NCI-H82 (cell line): ENCODE measurements around the gene EPS8.

ENCODE experiments used
- DNase-seq: peaks from one replicate; lab custom pipeline; 2025; lab: John Stamatoyannopoulos, UW

Gene EPS8

DNA sequence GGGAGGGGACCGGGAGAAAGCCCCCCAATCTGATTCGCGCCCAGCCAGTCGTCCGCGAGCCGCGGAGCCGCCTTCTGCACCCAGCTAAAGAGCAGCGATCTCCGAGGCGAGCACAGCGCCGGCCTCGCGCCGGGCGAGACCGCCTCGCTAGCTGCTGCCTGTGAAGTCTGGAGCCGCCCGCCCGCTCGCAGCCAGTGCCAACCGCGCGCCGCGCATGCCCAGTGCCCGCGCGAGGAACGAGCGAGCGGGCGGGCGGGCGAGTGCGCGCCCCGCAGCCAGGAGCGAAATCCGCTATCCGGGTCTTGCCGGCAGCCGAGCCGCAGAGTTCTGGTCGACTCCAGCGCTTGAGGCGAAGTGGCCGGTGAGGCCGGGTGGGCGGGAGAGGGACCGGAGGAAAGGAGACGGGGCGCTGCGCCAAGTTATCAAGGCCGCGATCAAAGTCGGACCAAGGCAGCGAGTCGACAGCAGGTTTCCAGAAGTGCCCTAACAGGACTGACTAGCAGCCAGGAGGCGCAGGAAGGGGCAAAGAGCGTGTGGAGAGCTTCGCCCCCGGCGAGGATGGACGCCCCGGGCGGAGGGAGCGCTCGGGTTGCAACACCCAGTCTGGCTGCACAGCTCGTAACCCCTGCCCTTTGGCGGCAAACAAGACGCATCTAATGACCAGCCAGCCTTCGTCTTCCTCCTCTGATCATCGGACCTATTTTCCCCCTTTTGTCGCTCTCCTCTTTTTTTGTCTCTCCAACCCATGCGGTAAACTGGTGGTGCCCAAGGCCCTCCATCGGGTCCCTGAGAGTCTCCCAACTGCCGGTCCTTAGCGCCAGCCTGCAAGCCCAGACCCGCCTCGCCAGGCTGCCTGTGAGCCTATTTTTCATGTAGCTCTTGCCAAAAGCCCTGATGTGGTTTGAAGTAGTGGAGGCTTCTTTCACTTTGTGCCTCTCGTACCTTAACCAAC lies at the start of gene EPS8:
TSS of gene EPS8 (minus strand) at position 169 of the 952 bp plus-strand sequence. CDS start 106,437 bp downstream, outside the sequence.
- DNase-seq: peak; percentile 94

DNA sequence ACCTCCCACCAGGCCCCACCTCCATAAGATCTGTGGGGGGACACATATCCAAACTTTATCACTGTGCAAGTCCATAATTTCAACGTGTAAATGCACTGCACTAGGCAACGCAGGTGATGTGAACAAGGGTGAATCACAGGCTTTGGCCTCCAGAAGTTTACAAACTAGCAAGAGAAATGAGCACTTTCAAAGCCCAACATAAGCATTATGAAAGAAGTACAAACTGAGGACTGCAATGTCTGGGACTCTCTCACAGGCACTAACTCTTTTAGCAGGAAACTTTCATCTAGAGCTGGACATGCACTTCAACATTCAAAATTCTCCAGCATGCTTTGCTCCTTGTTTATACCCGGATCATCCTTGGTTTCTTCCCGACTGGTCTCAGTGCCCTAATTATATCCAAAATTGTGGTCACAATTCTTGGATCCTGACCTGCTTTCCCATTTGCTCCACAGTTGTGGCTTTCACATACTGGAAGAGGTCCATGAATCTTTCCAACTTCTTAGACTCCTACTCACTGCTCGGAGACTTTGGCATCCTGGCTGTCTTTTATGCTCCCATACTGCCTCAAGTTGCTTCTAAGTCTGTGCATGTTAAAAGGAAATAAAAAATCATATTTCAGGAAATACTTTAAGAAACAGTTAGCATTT lies 48.1 kb upstream of the EPS8 start:
- no peak for DNase-seq

DNA sequence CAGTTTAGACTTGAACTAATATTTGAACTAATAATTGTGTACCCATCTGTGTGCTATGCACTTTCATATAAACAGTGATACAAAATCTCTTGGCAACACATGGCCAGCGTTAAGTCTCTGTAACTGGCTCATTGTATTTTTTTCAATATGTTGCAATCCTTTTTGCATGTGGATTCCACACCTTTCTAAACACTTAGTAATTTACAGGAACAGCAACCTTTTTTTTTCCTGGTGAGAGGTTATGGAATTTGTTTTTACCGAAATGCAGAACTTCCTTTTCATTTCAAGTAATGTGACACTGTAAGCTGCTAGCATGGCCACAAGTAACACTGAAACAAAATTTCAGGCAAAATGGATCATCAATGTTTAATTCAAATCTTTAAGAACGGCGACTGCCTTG lies 45.4 kb upstream of the EPS8 start:
- DNase-seq: no peak

DNA sequence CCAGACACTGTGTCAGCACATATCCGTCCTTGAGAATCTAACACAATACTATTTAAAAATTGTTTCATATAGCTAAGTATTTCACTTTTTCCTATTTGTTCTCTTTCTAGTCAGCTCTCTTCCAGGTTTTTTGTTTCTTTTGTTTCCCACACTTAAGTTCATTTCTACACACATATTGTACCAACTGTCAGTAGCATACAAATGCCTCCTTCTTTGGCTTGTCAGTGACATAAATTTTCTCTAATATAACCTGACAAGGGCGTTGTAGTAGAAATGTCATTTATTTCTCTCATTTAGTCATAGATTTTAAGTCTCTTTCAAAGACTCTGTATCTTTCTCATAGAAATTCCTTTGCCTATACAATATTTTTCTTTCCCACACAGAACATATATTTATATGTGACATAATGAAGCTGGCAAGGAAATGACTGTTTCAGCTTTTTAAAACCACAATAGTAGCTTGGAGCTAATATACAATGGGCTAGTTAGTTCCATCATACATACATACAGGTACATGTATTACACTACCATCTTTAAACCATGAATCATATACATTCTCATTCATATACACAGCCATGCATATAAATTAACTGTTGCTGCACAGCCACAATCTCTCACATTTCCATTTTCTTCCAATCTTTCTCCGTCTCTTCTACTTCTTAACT lies 42.3 kb upstream of the EPS8 start:
- DNase-seq: no peak

DNA sequence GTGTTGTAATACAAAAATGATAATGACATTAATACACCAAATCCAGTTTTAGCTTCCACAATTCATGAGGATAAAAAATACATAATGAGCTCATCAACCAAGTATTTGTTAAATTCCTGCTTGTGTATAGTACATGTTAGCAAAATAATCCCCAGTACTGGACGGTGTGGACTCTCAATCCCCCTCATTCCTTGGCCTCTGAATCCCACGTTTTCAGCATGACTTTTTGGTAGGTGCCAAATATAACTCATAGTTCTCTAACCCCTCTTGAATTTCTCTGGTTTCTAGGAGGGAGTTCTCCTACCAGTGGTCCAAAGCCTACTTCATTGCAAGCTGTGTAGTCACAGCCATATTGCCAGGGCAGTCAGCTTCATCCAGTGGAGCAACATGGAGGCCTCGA lies 41.4 kb upstream of the EPS8 start:
- no peak for DNase-seq

DNA sequence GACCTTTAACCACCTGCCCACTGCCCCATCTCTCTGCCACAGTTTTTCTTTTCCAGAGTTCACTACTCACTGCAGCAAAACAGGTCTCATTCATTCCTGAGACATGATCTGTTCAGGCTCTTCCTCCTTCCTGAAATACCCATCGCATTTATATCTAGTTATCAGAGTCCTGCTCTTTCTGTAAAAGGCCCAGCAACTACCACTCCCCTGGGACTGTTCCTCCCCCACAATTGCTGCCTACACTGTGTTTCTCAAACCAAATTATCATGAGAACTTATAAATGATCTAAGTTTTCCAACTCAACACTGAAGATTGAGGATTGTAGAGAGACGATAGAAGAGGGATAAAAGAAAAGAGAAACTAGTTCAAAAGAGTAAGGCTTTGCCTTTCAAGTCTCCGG lies 40.8 kb upstream of the EPS8 start:
- DNase-seq: no peak

DNA sequence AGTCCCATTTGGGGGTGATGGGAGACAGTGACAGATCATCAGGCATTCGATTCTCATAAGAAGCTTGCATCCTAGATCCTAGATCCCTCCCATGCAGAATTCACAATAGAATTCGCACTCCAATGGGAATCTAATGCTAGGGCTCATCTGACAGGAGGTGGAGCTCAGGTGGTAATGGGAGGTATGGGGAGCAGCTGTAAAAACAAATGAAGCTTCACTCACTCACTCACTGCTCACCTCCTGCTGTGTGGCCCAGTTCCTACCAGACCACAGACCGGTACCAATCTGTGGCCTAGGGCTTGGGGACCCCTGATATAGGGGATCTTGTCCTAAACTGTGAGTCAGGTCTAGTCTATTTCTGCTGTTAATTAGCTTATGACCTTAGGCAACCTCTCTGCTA lies 40.1 kb upstream of the EPS8 start:
- no peak for DNase-seq

DNA sequence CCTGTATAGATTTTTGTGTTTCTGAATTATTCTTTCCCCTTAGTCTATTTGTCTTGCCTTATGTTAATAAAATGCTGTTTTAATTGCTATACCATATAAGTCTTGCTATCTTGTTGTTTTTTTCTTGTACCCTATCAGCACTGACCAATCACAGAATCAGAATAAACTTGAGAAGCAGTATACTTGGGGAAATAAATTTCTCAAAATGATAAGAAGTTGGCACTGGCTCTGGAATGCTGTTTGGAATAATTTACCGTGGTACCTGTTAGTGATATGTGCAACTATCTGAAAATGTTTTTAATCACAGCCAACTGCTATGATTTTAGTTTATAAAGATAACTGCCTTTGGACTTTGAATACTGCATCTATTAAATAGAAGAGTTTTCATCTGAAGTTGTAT lies 37.9 kb upstream of the EPS8 start:
- DNase-seq: no peak

DNA sequence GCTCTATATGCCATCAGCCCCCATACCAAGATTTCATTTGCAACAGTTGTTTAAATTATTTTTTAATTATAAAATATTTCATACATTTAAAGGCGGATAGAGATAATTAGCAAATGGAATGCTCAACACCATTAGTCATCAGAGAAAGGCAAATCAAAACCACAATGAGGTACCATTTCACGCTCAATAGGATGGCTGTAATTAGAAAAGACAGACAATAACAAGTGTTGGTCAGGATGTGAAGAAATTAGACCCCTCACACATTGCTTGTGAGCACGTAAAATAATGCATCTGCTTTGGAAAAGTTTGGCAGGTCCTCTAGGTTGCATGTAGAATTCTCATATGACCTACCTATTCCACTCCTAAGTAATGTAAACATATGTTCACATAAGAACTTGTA lies 35.3 kb upstream of the EPS8 start:
- DNase-seq: no peak

DNA sequence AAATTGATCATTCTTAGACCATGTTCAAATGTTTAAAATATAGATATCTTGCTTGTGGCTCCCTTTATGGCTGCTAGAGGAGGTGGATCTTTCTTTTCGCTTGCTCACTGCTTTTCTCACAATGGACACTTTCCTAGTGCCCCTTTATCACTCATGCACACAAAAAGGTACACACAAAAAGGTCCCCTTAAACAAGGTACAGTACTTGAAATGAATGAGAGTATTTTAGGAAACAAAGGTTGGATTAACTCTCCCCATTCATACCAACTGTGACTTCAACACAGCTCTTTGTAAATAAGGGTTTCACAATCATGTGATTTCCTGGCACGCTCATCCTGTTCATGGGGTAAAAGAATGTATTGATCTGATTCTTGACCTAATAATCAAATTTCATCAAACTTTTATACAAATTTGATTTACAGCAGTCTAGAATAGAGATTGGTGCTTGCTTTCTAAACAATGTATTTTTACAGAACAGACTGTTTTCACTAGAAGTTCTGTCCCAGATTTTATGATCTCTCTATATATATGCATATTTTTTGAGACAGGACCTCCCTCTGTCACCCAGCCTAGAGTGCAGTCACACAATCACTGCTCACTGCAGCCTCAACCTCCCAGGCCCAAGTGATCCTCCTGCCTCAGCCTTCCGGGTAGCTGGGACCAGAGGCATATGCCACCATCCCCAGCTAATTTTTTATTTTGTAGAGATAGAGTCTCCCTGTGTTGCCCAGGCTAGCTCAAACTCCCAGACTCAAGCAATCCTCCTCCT lies 34.4 kb upstream of the EPS8 start:
- DNase-seq: no peak

DNA sequence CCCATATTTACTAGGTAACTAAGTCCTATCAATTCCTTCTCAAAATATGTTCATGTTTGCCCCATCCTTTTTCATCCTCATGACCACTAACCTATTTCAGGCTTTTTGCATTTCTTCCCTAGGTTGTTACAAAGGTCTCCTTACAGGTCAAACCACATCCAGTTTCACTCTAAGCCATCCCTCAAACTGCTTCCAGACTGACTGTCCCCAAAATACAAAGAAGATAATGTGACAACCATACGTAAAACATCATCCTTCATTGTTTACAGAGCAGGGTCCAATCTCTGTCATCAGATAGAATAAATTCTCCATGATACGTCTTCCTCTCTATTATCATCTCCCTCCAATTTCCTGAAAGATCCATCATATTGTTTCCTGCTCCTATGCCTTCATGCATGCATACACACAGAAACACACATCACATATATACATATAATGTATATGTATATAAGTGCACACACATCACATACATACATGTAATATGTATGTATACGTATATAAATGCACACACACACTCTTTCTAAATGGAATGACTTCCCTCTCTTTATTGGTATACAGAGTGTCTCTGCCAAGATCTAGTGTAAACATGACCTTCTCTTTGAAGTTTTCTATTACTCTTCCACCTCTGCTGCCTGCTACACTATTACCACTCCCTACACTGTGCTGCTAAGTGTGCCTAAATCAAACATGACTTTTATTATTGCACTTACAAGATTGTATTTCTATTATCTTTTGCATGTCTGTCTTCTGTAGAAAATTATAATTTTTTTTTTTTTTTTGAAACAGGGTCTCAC lies 30.7 kb upstream of the EPS8 start:
- no peak for DNase-seq

DNA sequence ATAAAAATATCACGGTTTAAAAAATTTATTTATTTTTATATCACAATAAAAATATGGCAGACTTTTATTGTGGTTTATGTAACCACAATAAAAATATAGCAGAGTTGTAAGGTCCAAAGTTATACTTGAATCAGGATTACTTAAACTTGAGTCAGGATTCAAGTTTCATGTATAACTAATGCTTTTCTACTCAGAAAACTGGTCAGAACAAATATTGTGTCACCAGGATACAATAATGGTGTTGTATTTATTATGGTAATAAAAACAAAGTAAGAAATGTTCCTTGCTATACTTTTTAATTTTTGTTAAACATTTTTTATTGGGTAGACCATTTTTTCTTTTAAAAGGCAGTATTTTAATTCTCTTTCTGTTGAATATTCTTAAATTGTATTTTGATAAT lies 29.2 kb upstream of the EPS8 start:
- no peak for DNase-seq

DNA sequence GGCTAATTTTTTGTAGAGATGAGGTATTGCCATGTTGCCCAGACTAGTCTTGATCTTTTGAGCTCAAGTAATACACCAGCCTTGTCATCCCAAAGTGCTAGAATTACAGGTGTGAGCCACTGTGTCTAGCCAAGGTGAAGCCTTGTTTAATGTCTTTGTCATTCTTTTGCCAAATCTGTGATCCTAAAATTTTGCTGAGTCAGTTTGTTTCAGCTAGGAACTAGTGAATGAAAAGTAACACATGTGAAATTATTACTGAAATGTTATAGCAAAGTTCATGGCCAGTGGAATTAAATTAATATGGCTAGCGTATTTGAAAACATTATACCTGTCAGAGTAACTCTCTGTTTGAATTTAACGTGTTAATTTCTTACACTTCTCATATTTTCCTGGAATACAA lies 26.5 kb upstream of the EPS8 start:
- no peak for DNase-seq

DNA sequence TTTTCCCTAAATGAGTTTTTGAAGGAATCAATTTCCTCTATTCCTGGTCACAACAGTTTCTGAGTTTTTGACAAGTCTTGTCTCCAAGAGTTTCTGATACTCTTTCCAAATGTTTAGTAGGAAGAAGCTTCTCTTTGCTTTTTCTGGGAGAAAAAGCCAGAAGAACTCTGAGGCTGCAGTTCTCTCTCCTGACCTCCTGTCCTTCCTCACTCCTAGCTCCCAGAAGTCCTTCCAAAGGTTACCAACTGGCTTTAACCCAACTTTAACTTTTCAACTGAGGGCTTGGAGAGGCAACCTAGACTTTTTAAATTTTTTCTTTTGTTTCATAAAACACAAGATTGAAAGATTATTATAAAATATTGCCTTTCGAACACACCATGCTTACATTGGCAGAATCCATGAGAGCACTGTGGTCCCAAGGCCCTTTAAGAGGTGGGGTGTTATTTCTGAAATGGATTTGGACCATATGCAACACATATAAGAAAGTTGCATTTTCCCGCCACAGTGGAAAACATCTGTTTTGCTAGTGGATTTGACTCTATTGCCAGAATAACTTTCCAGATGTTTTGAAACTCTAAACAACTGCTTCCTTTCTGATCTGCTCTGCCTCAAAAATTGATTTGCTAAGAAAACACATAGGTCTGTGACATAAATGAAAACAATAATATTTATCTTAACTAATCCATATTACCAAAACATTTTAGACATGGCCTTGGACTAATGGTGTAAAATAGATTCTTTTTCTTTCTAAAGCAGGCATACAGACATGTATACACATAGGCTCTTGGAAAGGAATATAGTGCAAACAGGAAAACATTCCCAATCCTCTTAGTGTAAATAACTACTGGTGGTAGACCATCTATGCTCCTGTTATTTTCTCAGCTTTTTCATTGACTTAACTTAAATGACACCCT lies 22.3 kb upstream of the EPS8 start:
- no peak for DNase-seq

DNA sequence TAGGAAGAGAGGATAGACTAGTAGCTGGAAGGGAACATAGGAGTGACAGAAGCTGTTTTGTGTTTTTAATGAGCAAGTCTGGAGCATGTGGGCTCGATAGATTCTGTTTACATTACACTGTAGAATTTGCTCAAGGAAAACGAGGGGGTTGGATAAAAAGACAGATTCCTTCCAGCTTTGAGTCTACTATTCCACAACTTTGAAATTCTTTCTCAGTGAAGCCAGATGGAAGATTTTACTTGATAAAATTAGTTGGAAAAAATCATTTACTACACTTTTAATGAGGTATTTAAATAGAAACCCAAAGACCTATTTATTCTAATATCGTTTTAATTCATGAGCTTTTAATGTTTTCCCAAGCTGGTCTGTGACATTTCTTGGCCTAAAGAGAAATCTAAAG lies 19.5 kb upstream of the EPS8 start:
- DNase-seq: no peak

DNA sequence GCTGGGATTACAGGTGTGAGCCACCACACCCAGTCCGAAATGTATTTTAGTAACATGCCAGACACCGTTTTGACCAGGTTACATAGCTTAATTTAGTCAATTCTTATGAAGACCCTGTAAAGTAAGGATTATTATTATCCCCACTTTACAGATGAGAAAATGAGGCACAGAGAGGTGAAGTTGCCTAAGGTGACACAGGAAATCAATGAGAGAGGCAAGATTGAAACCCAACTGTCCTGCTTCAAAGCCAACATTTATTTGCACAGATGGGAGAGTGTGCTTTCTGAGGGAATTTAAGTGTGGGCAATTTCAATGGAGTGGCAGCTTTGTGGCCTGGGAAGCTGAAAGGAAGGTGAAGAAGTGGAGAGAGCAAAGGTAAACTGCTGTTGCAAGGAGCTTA lies 19.1 kb upstream of the EPS8 start:
- peak; percentile 19 for DNase-seq

DNA sequence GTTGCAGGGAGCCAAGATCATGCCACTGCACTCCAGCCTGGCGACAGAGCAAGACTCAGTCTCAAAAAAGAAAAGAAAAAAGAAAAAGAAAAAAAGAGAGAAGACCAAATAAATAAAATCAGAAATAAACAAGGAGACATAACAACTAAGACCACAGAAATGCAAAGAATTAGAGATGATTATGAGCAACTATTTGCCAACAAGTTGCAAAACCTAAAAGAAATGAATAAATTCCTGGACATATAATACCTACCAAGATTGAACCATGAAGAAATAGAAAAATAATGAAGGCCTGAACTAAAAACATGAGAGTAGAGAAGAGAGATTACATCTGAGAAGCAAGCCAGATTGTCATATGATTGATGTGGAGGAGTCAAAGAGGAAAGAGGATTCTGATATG lies 17.6 kb upstream of the EPS8 start:
- no peak for DNase-seq

DNA sequence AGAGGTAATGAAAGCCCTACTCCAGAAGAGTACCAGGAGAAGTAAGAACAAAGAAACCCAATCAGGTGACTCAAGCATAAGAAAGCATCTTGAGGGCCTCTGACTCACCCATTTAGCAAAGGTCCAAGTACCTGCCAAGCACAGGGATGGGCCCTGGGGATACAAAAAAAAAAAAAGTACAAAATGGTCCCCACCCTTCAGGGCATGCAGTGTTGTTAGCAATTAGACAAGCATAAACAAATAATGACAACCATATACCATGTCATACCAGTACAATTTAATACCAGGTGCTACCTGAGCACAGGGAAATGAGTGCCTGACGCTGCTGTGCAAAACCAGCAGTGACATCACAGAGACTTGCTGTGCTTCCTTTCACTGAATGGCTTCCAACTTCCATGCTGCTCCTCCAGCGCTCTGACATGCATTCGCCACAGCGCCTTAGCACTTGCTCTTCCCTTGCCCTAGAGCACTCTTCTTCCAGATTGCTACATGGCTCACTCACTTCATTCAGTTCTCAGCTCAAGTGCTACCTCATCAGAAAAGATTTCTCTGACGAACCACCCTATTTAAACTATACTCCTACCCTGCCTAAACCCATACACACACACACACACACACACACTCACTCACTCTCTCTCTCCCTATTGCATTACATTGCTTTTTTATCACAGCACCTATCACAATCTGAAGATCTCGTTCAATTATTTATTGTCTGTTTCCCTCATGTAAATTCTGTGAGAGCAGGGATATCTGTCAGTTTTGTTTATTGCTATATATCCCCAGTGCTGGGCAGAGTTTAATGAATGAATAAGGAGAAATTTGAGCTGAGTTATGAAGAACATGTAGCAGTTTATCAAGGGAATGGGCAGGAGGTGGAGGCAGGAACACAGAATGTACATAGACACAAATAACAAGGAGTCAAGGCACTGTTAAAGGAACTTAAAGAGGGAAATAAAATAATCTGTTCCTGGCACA lies 12.9 kb upstream of the EPS8 start:
- DNase-seq: no peak

DNA sequence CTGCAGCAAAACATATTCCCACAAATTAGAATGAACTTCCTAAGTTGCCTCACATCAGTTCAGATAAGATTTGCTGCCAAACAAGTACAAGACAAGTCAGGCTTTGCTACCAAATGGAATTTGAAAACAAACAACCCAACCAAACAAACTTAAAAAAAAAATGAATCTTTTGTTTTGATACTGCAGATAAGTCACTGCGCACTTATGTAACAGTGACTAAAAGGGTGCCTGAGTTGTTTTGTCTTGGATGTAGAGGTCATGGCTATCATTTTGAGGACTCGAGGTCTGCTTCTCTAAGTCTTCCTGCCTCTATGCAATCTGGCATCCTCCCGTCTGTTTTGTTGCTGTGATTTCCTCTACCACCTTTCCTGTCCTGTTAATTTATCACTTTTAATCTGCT lies 11.1 kb upstream of the EPS8 start:
- DNase-seq: peak; percentile 24
